H9 (cell line): Measurements from ENCODE around the gene KCNJ12. TPM values are rescaled to one million over a fixed set of nuclear protein-coding genes. Genes with fewer than 3 reads are reported as not detected.

ENCODE experiments used
- DNase-seq: peaks from one replicate; pipeline ENCODE4 v3.0.0-alpha.2; 2017
- H2AFZ ChIP-seq: one replicate; pipeline ENCODE4 v1.6.1; 2013; ENCODE audit warnings: mild to moderate bottlenecking, low read length, control low read depth, moderate library complexity
- H2AK5ac ChIP-seq: 2 replicates; pipeline ENCODE4 v1.6.1; 2013; ENCODE audit warnings: low read length, control low read depth, mixed read lengths; ENCODE audit not compliant: insufficient read length
- H2BK120ac ChIP-seq: one replicate; pipeline ENCODE4 v1.6.1; 2013; ENCODE audit warnings: low read depth, mild to moderate bottlenecking, low read length, control low read depth, inconsistent platforms; ENCODE audit not compliant: poor library complexity, severe bottlenecking
- H2BK12ac ChIP-seq: 2 replicates; pipeline ENCODE4 v1.6.1; 2013; ENCODE audit warnings: low read length, control low read depth, mixed read lengths, low read depth; ENCODE audit not compliant: insufficient read length
- H2BK15ac ChIP-seq: 2 replicates; pipeline ENCODE4 v1.6.1; 2013; ENCODE audit warnings: low read depth, low read length, control low read depth
- H2BK20ac ChIP-seq: one replicate; pipeline ENCODE4 v1.6.1; 2013; ENCODE audit warnings: low read depth, mild to moderate bottlenecking, low read length, control low read depth, inconsistent platforms; ENCODE audit not compliant: poor library complexity, severe bottlenecking
- H2BK5ac ChIP-seq: 2 replicates; pipeline ENCODE4 v1.6.1; 2013; ENCODE audit warnings: low read length, control low read depth, mixed read lengths; ENCODE audit not compliant: insufficient read length
- H3K14ac ChIP-seq: 2 replicates; pipeline ENCODE4 v1.6.1; 2013; ENCODE audit warnings: low read length, control low read depth; ENCODE audit not compliant: insufficient read depth
- H3K18ac ChIP-seq: 2 replicates; pipeline ENCODE4 v1.6.1; 2013; ENCODE audit warnings: low read depth, mild to moderate bottlenecking, mixed read lengths, low read length, control low read depth; ENCODE audit not compliant: insufficient read length
- H3K23ac ChIP-seq: 2 replicates; pipeline ENCODE4 v1.6.1; 2013; ENCODE audit warnings: low read length, control low read depth, mixed read lengths, low read depth; ENCODE audit not compliant: insufficient read length
- H3K23me2 ChIP-seq: 2 replicates; pipeline ENCODE4 v1.6.1; 2013; ENCODE audit warnings: low read depth, mild to moderate bottlenecking, mixed read lengths, low read length, control low read depth; ENCODE audit not compliant: insufficient read length, poor library complexity, severe bottlenecking
- H3K27ac ChIP-seq: 2 replicates; pipeline ENCODE4 v1.5.1; 2013; ENCODE audit warnings: low read length, control low read depth, mixed read lengths, low read depth; ENCODE audit not compliant: insufficient read length
- H3K27me3 ChIP-seq: 2 replicates; pipeline ENCODE4 v1.6.1; 2013; ENCODE audit warnings: low read length, control low read depth, inconsistent platforms; ENCODE audit not compliant: insufficient read depth
- H3K4ac ChIP-seq: 2 replicates; pipeline ENCODE4 v1.6.1; 2013; ENCODE audit warnings: low read depth, mild to moderate bottlenecking, control low read depth, inconsistent platforms, low read length, moderate library complexity
- H3K4me1 ChIP-seq: 2 replicates; pipeline ENCODE4 v1.6.1; 2013; ENCODE audit warnings: low read length, control low read depth, inconsistent platforms; ENCODE audit not compliant: insufficient read depth
- H3K4me2 ChIP-seq: 2 replicates; pipeline ENCODE4 v1.6.1; 2013; ENCODE audit warnings: low read length, control low read depth, mixed read lengths; ENCODE audit not compliant: insufficient read length, insufficient read depth
- H3K56ac ChIP-seq: 2 replicates; pipeline ENCODE4 v1.6.1; 2013; ENCODE audit warnings: low read depth, mild to moderate bottlenecking, mixed read lengths, low read length, control low read depth; ENCODE audit not compliant: insufficient read length
- H3K79me1 ChIP-seq: 2 replicates; pipeline ENCODE4 v1.6.1; 2013; ENCODE audit warnings: low read depth, mild to moderate bottlenecking, moderate library complexity, low read length, control low read depth, inconsistent platforms; ENCODE audit not compliant: insufficient read depth, poor library complexity, severe bottlenecking
- H3K79me2 ChIP-seq: 2 replicates; pipeline ENCODE4 v1.6.1; 2013; ENCODE audit warnings: low read length, control low read depth, inconsistent platforms; ENCODE audit not compliant: insufficient read depth
- H3K9ac ChIP-seq: 2 replicates; pipeline ENCODE4 v1.6.1; 2013; ENCODE audit warnings: low read length, control low read depth, mixed read lengths; ENCODE audit not compliant: insufficient read length; ENCODE audit errors: extremely low read depth
- H3K9me3 ChIP-seq: one replicate; pipeline ENCODE4 v1.6.1; 2013; ENCODE audit warnings: low read depth, low read length, inconsistent platforms; ENCODE audit not compliant: control insufficient read depth
- H3T11ph ChIP-seq: one replicate; pipeline ENCODE4 v1.6.1; 2013; ENCODE audit warnings: mild to moderate bottlenecking, low read length, control low read depth, inconsistent platforms
- H4K20me1 ChIP-seq: one replicate; pipeline ENCODE4 v1.6.1; 2013; ENCODE audit not compliant: control insufficient read depth, insufficient read length, insufficient read depth
- H4K5ac ChIP-seq: 2 replicates; pipeline ENCODE4 v1.6.1; 2013; ENCODE audit warnings: low read depth, mild to moderate bottlenecking, mixed read lengths, low read length, control low read depth; ENCODE audit not compliant: insufficient read length
- H4K8ac ChIP-seq: replicated peaks from 2 replicates; pipeline ENCODE4 v1.6.1; 2013; ENCODE audit warnings: low read length, control low read depth, mixed read lengths, low read depth; ENCODE audit not compliant: insufficient read length
- H4K91ac ChIP-seq: 2 replicates; pipeline ENCODE4 v1.6.1; 2013; ENCODE audit warnings: low read depth, mild to moderate bottlenecking, moderate library complexity, mixed read lengths, low read length, control low read depth; ENCODE audit not compliant: insufficient read length
- H3K27ac Mint-ChIP-seq, 3 experiments: 2 replicates in 2 of 3; 3 replicates in 1 of 3; pipeline ENCODE4 v1.8.0; 2020 to 2021; ENCODE audit warnings: mixed read lengths in 3 of 3, mild to moderate bottlenecking in 1 of 3, moderate library complexity in 1 of 3
- H3K27me3 Mint-ChIP-seq: 2 replicates; pipeline ENCODE4 v1.8.0; 2021; ENCODE audit warnings: low read depth, mild to moderate bottlenecking, moderate library complexity, mixed read lengths
- H3K36me3 Mint-ChIP-seq, 3 experiments: 2 replicates in 2 of 3; 3 replicates in 1 of 3; pipeline ENCODE4 v1.8.0; 2020 to 2021; ENCODE audit warnings: low read depth in 3 of 3, mixed read lengths in 3 of 3; ENCODE audit not compliant: insufficient read depth in 1 of 3
- H3K4me1 Mint-ChIP-seq, 2 experiments: 2 replicates each; pipeline ENCODE4 v1.8.0; 2020; ENCODE audit warnings: mixed read lengths in 2 of 2
- H3K4me3 Mint-ChIP-seq, 2 experiments: 2 replicates in 1 of 2; 3 replicates in 1 of 2; pipeline ENCODE4 v1.8.0; 2020 to 2021; ENCODE audit warnings: mild to moderate bottlenecking in 2 of 2, mixed read lengths in 2 of 2, moderate library complexity in 1 of 2
- H3K9me3 Mint-ChIP-seq, 2 experiments: 2 replicates in 1 of 2; 3 replicates in 1 of 2; pipeline ENCODE4 v1.8.0; 2020; ENCODE audit warnings: mild to moderate bottlenecking in 2 of 2, mixed read lengths in 2 of 2, moderate library complexity in 1 of 2
- WGBS: extraction: QIAGEN DNeasy Blood & Tissue Kit; methylation state at CpG from one replicate; pipeline ENCODE4 v1.1.7; 2013; ENCODE audit warnings: missing lambda C conversion rate, low lambda C conversion rate, mixed read lengths; ENCODE audit not compliant: insufficient read length; ENCODE audit errors: extremely low coverage; 5-methylcytosine and 5-hydroxymethylcytosine counted together
- total RNA-seq: library from RNA; stranded (reverse); gene quantifications from 2 replicates; pipeline ENCODE4 v1.2.1, GENCODE V29; 2021
- TF ChIP-seq, protein P1 (sequence below): fragments of 200-600 bp; sonication (generic); conservative IDR thresholded peaks from 3 replicates; pipeline ENCODE4 v1.8.0; 2021; ENCODE audit warnings: antibody characterized with exemption, mild to moderate bottlenecking

The KCNJ12 gene
- total RNA-seq, 1 experiment from 2014 or later: 0.39 TPM

DNA sequence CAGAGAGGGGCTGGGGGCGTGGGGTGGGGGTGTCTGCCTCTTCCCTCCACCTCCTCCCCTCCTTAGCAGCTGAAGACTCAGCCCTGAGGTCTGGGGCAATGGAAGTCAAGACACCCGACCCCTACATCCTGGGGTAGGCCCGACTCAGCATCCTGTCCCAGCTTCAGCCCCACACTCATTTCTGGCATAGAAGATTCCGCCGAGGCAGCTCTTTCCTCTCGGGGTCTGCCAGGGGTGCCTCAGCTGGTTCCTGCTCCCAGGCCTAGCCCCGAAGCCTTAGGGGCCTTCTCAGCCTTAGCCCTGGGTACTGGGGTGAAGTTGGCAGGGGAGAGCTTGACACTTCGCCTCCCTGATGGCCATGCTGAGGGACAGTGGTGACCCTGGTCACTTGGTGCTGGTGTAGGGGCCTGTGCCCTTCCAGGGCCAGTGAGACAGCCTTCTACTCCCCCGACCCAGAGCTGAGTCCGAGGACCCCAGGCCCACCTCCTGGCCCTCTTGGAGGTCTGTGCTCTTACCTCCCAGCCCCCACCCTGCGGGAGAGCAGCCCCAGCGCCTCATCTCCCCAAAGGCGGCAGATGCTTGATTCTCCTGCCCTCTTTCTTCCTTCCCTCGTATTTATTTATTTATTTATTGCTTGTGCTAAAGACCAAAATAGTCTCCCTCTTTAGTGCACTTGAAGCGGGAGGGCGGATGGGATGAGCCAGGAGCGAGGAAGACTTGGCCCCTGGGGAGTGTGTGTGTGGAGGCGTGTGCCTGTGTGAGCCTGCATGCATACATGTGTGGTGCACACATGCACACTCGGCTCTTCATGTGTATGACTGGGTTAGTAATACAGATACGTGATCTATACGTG lies 42.5 kb downstream of the KCNJ12 start:
- Histone ChIP-seq H4K20me1 (no peaks in the 10 kb centered on the region), H3K27ac (no peak overlapping the region), H3K23me2 (no peaks in the 10 kb centered on the region), H2AK5ac (no peak overlapping the region), H3K4me2 (no peak overlapping the region), H2BK120ac (no peak overlapping the region), H2BK20ac (no peak overlapping the region), H3K79me1 (no peaks in the 10 kb centered on the region), H4K91ac (no peak overlapping the region), H3K9ac (no peak overlapping the region), H3K4ac (no peak overlapping the region), H3K23ac (no peak overlapping the region), H3K9me3 (no peaks in the 10 kb centered on the region), H3K4me1 (no peaks in the 10 kb centered on the region), H3K27me3 (no peaks in the 10 kb centered on the region), H3K18ac (no peak overlapping the region), H3K14ac (no peak overlapping the region), H3K56ac (no peak overlapping the region), H2BK15ac (no peak overlapping the region), H2AFZ (no peak overlapping the region), H2BK12ac (no peak overlapping the region), H2BK5ac (no peak overlapping the region), H4K5ac (no peak overlapping the region), H4K8ac (no peak overlapping the region), H3K79me2 (no peaks in the 10 kb centered on the region), H3T11ph (no peak overlapping the region)
- Mint-ChIP-seq H3K27ac (no peak overlapping the region), H3K4me1 (no peaks in the 10 kb centered on the region), H3K27me3 (peaks cover 2% of the 10 kb centered on the region; the same call in 1 of the 2 replicates), H3K36me3 (no peaks in the 10 kb centered on the region; a peak in 1 of 7 replicates), H3K4me3 (peak overlapping the region in 1 of 2 experiments; percentile 7; a peak in 1 of 5 replicates), H3K9me3 (peaks cover 8 to 13% of the 10 kb centered on the region in 2 experiments; a peak in 4 of 5 replicates)
- TF ChIP-seq, protein P1, sequence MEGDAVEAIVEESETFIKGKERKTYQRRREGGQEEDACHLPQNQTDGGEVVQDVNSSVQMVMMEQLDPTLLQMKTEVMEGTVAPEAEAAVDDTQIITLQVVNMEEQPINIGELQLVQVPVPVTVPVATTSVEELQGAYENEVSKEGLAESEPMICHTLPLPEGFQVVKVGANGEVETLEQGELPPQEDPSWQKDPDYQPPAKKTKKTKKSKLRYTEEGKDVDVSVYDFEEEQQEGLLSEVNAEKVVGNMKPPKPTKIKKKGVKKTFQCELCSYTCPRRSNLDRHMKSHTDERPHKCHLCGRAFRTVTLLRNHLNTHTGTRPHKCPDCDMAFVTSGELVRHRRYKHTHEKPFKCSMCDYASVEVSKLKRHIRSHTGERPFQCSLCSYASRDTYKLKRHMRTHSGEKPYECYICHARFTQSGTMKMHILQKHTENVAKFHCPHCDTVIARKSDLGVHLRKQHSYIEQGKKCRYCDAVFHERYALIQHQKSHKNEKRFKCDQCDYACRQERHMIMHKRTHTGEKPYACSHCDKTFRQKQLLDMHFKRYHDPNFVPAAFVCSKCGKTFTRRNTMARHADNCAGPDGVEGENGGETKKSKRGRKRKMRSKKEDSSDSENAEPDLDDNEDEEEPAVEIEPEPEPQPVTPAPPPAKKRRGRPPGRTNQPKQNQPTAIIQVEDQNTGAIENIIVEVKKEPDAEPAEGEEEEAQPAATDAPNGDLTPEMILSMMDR: no peak
- DNase-seq: no peak
- WGBS: no CpG with 5 or more reads among the region's 21 CpGs
